ENCODE results near the gene SH3PXD2A.

SH3PXD2A gene

DNA sequence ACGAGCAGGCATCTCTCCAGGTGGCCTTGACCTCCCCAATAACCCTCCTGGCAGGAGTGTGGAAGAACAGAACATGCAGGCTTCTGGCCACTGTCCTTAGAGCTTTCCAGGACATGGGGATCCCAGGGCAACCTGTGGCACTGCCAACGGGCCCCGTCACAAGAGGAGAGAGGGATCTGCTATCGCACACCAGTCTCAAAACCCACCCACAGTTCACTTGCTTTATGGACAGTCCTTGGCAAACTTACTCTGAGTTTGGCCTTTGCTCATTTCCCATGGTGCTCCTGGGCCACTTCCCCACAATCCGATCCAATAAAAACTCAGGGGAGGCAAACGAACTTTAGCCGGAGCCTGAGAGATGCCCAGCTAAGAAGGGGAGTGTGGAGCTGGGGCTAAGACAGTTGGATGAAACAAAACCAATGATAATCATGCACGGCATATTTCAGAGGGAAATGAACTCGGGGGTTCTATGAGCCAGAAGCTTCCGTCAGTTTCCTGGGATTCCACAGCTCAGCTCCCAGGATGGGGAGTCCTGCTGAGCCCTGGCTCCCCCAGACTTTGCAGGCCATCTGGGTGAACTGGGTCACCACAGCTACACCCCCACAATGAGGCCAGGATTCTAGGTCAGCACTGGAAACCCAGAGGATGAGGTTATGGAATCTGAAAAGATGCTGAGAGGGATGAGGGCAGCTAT lies 203.4 kb downstream of the SH3PXD2A start:
- H3K18ac ChIP-seq (ENCODE audit: low read length), result no peak overlapping the region
- H2AFZ ChIP-seq (ENCODE audit: insufficient read depth, low read length, poor library complexity), result no peak overlapping the region
- WGBS (ENCODE audit: extremely low coverage, insufficient coverage, insufficient read length), result no CpG with 5 or more reads among the region's 10 CpGs

DNA sequence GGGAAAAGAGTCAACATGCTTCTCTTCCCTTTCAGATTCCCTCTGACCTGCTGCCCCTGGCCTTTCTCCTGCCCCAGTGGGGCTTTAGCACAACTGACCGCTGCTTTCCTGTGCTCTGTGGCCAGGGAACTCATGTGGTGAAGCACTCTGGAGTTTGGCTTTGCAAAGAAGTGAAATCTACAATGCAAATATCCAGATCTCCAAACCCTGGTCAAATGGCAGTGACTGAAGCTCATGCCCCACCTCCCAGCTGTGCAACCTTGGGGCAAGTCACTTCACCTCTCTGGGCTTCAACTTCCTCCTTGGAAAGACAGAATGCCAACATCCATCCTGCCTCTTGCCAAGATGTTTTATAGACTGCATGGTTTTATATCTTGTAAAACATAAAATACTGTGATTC lies 204.0 kb downstream of the SH3PXD2A start:
- Histone ChIP-seq H2AFZ (ENCODE audit: insufficient read depth, low read length, poor library complexity) (no peak overlapping the region), H3K9ac (ENCODE audit: low read length) (no peak overlapping the region), H2BK120ac (ENCODE audit: insufficient read depth, low read length, poor library complexity) (no peak overlapping the region), H3K79me1 (ENCODE audit: low read length) (no peaks in the 10 kb centered on the region), H3K27me3 (ENCODE audit: insufficient read depth, low read length) (no peaks in the 10 kb centered on the region), H2AK5ac (ENCODE audit: low read length) (no peak overlapping the region), H4K8ac (ENCODE audit: low read depth, low read length) (no peak overlapping the region), H3K4ac (ENCODE audit: low read depth, low read length) (no peak overlapping the region), H3K4me3 (ENCODE audit: low read depth, low read length) (no peak overlapping the region), H3K9me3 (ENCODE audit: insufficient read depth, low read depth, low read length) (no peaks in the 10 kb centered on the region), H4K12ac (ENCODE audit: low read depth, low read length) (no peak overlapping the region), H3K79me2 (ENCODE audit: control insufficient read depth, insufficient read depth, low read length, poor library complexity) (no peaks in the 10 kb centered on the region), H2BK5ac (ENCODE audit: low read depth, low read length, poor library complexity) (no peak overlapping the region), H3K4me2 (ENCODE audit: low read length) (no peak overlapping the region), H3K27ac (ENCODE audit: low read depth, low read length) (no peak overlapping the region), H4K91ac (ENCODE audit: low read depth, low read length) (no peak overlapping the region), H3K14ac (ENCODE audit: low read length) (no peak overlapping the region), H3K4me1 (ENCODE audit: control insufficient read depth in 1 of 2, insufficient read depth in 2 of 2, low read length in 2 of 2) (no peaks in the 10 kb centered on the region), H3K18ac (ENCODE audit: low read length) (no peak overlapping the region), H2BK12ac (ENCODE audit: low read length) (no peak overlapping the region), H3K23ac (ENCODE audit: low read length) (no peak overlapping the region), H3K36me3 (ENCODE audit: control insufficient read depth in 1 of 2, insufficient read depth in 2 of 2, low read length in 2 of 2) (peaks cover 0 to 2% of the 10 kb centered on the region in 2 experiments)
- no peak for DNase-seq
- no CpG with 5 or more reads among the region's 1 CpG for WGBS (ENCODE audit: extremely low coverage, insufficient coverage, insufficient read length)

More for the DNA sequence above, 203.4 kb downstream of the SH3PXD2A start:
- no peak overlapping the region for H3K4ac ChIP-seq (ENCODE audit: low read depth, low read length)
- no peak overlapping the region for H2BK120ac ChIP-seq (ENCODE audit: insufficient read depth, low read length, poor library complexity)
- H3K9me3 ChIP-seq (ENCODE audit: insufficient read depth, low read depth, low read length), result no peaks in the 10 kb centered on the region
- H3K14ac ChIP-seq (ENCODE audit: low read length), result no peak overlapping the region
- no peak overlapping the region for H4K91ac ChIP-seq (ENCODE audit: low read depth, low read length)
- no peak overlapping the region for H4K12ac ChIP-seq (ENCODE audit: low read depth, low read length)
- H3K9ac ChIP-seq (ENCODE audit: low read length), result no peak overlapping the region
- H3K23ac ChIP-seq (ENCODE audit: low read length), result no peak overlapping the region
- H3K79me1 ChIP-seq (ENCODE audit: low read length), result no peaks in the 10 kb centered on the region
- DNase-seq, result no peak
- H3K27me3 ChIP-seq (ENCODE audit: insufficient read depth, low read length), result no peaks in the 10 kb centered on the region
- H2BK12ac ChIP-seq (ENCODE audit: low read length), result no peak overlapping the region
- no peak overlapping the region for H4K8ac ChIP-seq (ENCODE audit: low read depth, low read length)
- H3K4me2 ChIP-seq (ENCODE audit: low read length), result no peak overlapping the region
- no peak overlapping the region for H2BK5ac ChIP-seq (ENCODE audit: low read depth, low read length, poor library complexity)
- no peaks in the 10 kb centered on the region for H3K79me2 ChIP-seq (ENCODE audit: control insufficient read depth, insufficient read depth, low read length, poor library complexity)
- H3K36me3 ChIP-seq (ENCODE audit: control insufficient read depth in 1 of 2, insufficient read depth in 2 of 2, low read length in 2 of 2), result peaks cover 0 to 2% of the 10 kb centered on the region in 2 experiments
- no peak overlapping the region for H3K27ac ChIP-seq (ENCODE audit: low read depth, low read length)
- no peak overlapping the region for H3K4me3 ChIP-seq (ENCODE audit: low read depth, low read length)
- no peak overlapping the region for H2AK5ac ChIP-seq (ENCODE audit: low read length)
- H3K4me1 ChIP-seq (ENCODE audit: control insufficient read depth in 1 of 2, insufficient read depth in 2 of 2, low read length in 2 of 2), result no peaks in the 10 kb centered on the region

DNA sequence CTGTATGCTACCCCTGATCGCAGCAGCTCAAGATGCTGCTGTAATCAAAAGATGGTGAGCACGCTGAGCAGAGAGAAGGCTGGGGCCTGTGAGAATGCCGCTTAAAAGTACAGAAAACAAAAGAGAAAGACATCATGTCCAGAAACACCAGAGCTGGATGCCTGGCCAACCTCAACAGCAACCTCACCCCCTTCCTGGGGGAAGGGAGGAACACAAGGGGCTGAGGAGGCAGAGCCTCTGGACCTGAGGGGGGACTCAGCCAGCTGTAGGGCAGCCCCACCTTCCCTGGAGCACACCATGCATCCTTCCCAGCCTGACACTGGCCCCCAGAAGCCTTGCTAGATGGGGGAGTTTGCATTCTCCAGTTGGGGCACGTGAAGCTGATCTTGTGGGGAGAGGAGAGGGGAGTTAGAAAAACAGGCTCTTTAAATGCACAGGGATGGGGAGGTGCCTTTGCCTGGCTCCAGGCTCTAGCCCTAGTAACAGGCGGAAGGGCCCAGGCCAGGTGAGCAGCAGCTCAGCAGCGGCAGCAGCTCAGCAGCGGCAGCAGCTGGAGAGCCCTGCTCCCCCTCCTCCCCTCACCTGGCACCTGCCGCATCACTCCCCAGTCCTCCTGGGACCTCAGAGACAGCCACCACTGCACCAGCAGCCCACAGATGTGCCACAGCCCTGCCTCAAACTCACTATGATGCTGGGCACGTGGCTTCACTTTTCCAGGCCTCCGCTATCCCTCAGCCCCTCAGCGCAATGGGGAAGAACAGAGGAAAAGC lies 205.5 kb downstream of the SH3PXD2A start:
- no peaks in the 10 kb centered on the region for H3K79me2 ChIP-seq (ENCODE audit: control insufficient read depth, insufficient read depth, low read length, poor library complexity)
- H2BK5ac ChIP-seq (ENCODE audit: low read depth, low read length, poor library complexity), result no peak overlapping the region
- H3K23ac ChIP-seq (ENCODE audit: low read length), result no peak overlapping the region
- H3K4me2 ChIP-seq (ENCODE audit: low read length), result no peak overlapping the region
- peaks cover 0 to 2% of the 10 kb centered on the region in 2 experiments for H3K36me3 ChIP-seq (ENCODE audit: control insufficient read depth in 1 of 2, insufficient read depth in 2 of 2, low read length in 2 of 2)
- no peaks in the 10 kb centered on the region for H3K79me1 ChIP-seq (ENCODE audit: low read length)
- H2AK5ac ChIP-seq (ENCODE audit: low read length), result no peak overlapping the region
- no peak overlapping the region for H3K14ac ChIP-seq (ENCODE audit: low read length)
- no peak overlapping the region for H3K18ac ChIP-seq (ENCODE audit: low read length)
- H3K27ac ChIP-seq (ENCODE audit: low read depth, low read length), result no peak overlapping the region
- H3K4me3 ChIP-seq (ENCODE audit: low read depth, low read length), result no peak overlapping the region
- peaks cover 8 to 9% of the 10 kb centered on the region in 2 experiments for H3K4me1 ChIP-seq (ENCODE audit: control insufficient read depth in 1 of 2, insufficient read depth in 2 of 2, low read length in 2 of 2)
- no peaks in the 10 kb centered on the region for H3K27me3 ChIP-seq (ENCODE audit: insufficient read depth, low read length)
- H4K12ac ChIP-seq (ENCODE audit: low read depth, low read length), result no peak overlapping the region
- H2BK120ac ChIP-seq (ENCODE audit: insufficient read depth, low read length, poor library complexity), result no peak overlapping the region
- no peak overlapping the region for H3K9ac ChIP-seq (ENCODE audit: low read length)
- H3K9me3 ChIP-seq (ENCODE audit: insufficient read depth, low read depth, low read length), result no peaks in the 10 kb centered on the region
- H4K8ac ChIP-seq (ENCODE audit: low read depth, low read length), result no peak overlapping the region
- WGBS (ENCODE audit: extremely low coverage, insufficient coverage, insufficient read length), result no CpG with 5 or more reads among the region's 11 CpGs
- no peak overlapping the region for H3K4ac ChIP-seq (ENCODE audit: low read depth, low read length)
- H4K91ac ChIP-seq (ENCODE audit: low read depth, low read length), result no peak overlapping the region
- H2BK12ac ChIP-seq (ENCODE audit: low read length), result no peak overlapping the region
- H2AFZ ChIP-seq (ENCODE audit: insufficient read depth, low read length, poor library complexity), result no peak overlapping the region
- DNase-seq, result no peak

DNA sequence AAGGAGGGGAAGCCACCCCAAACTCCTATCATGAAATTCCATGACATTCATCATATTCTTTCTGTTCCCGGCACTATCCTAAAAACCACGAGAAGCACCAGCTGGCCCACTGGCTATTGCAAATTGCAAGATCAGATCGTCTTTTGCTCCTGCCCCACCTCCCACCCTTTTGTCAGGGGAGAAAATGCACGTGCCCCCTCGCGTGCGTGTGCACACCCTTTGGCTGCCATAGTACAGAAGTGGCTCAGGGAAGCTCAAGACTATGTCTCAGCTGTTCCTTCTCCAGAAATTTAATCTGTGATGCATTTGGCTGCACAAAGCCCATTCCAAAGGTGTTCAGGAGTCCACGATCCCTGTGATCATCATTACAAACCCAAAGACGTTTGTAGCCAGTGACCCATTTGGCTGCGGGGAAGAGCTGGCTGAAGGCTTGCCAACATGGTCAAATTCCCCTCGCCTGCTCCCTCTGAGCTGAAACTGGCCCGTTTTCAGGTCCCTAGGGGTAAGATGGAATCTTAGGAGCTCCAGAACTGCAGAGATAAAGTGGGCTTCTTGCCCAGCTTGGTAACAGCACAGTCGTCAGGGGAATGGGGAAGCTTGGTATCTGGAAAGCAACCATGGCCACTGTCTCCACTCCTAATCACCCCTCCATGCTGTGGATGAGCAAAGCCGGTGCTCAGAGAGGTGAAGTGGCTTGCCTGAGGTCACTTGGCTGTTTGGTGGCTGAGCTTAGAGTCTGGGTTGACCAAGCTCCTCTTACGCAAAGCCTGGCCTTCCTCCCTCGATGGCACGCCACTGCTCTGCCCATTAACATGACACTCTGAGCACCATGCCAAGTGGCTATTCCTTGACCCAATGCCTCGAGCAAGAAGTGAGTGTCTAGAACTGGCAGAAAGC lies 206.5 kb downstream of the SH3PXD2A start:
- H3K79me1 ChIP-seq (ENCODE audit: low read length), result no peaks in the 10 kb centered on the region
- H4K8ac ChIP-seq (ENCODE audit: low read depth, low read length), result no peak overlapping the region
- DNase-seq, result no peak
- H2AK5ac ChIP-seq (ENCODE audit: low read length), result no peak overlapping the region
- H2BK12ac ChIP-seq (ENCODE audit: low read length), result no peak overlapping the region
- no peak overlapping the region for H3K9ac ChIP-seq (ENCODE audit: low read length)
- H3K9me3 ChIP-seq (ENCODE audit: insufficient read depth, low read depth, low read length), result no peaks in the 10 kb centered on the region
- no CpG with 5 or more reads among the region's 18 CpGs for WGBS (ENCODE audit: extremely low coverage, insufficient coverage, insufficient read length)
- no peak overlapping the region for H3K23ac ChIP-seq (ENCODE audit: low read length)
- H3K79me2 ChIP-seq (ENCODE audit: control insufficient read depth, insufficient read depth, low read length, poor library complexity), result no peaks in the 10 kb centered on the region
- H3K18ac ChIP-seq (ENCODE audit: low read length), result no peak overlapping the region
- H3K36me3 ChIP-seq (ENCODE audit: control insufficient read depth in 1 of 2, insufficient read depth in 2 of 2, low read length in 2 of 2), result peaks cover 0 to 2% of the 10 kb centered on the region in 2 experiments
- H3K4me1 ChIP-seq (ENCODE audit: control insufficient read depth in 1 of 2, insufficient read depth in 2 of 2, low read length in 2 of 2), result peaks cover 9 to 10% of the 10 kb centered on the region in 2 experiments
- H3K27ac ChIP-seq (ENCODE audit: low read depth, low read length), result no peak overlapping the region
- H2AFZ ChIP-seq (ENCODE audit: insufficient read depth, low read length, poor library complexity), result no peak overlapping the region
- H4K12ac ChIP-seq (ENCODE audit: low read depth, low read length), result no peak overlapping the region
- no peaks in the 10 kb centered on the region for H3K27me3 ChIP-seq (ENCODE audit: insufficient read depth, low read length)
- no peak overlapping the region for H2BK120ac ChIP-seq (ENCODE audit: insufficient read depth, low read length, poor library complexity)
- H4K91ac ChIP-seq (ENCODE audit: low read depth, low read length), result no peak overlapping the region
- no peak overlapping the region for H3K4me3 ChIP-seq (ENCODE audit: low read depth, low read length)
- no peak overlapping the region for H3K4ac ChIP-seq (ENCODE audit: low read depth, low read length)
- no peak overlapping the region for H3K14ac ChIP-seq (ENCODE audit: low read length)
- no peak overlapping the region for H2BK5ac ChIP-seq (ENCODE audit: low read depth, low read length, poor library complexity)
- no peak overlapping the region for H3K4me2 ChIP-seq (ENCODE audit: low read length)

Data from trophoblast cell (in vitro differentiated cells and primary cell).